ENCODE measurements around the gene E2F1.
"Not testable (repeated sequence)": the region's sequence is repeated elsewhere in the genome, so short reads cannot be mapped to it uniquely, and the experiment has no call there.

DNA sequence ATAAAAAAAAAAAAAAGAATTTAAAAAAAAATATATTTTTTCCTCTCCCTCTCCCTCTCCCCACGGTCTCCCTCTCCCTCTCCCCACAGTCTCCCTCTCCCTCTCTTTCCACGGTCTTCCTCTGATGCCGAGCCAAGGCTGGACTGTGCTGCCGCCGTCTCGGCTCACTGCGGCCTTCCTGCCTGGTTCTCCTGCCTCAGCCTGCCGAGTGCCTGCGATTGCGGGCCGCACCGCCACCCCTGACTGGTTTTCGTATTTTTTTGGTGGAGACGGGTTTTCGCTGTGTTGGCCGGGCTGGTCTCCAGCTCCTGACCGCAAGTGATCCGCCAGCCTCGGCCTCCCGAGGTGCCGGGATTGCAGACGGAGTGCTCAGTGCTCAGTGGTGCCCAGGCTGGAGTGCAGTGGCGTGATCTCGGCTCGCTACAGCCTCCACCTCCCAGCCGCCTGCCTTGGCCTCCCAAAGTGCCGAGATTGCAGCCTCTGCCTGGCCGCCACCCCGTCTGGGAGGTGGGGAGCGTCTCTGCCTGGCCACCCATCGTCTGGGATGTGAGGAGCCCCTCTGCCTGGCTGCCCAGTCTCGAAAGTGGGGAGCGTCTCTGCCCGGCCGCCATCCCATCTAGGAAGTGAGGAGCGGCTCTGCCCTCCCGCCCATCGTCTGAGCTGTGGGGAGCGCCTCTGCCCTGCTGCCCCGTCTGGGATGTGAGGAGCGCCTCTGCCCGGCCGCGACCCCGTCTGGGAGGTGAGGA lies 14.7 kb upstream of the E2F1 start:
- TF ChIP-seq, protein P1, sequence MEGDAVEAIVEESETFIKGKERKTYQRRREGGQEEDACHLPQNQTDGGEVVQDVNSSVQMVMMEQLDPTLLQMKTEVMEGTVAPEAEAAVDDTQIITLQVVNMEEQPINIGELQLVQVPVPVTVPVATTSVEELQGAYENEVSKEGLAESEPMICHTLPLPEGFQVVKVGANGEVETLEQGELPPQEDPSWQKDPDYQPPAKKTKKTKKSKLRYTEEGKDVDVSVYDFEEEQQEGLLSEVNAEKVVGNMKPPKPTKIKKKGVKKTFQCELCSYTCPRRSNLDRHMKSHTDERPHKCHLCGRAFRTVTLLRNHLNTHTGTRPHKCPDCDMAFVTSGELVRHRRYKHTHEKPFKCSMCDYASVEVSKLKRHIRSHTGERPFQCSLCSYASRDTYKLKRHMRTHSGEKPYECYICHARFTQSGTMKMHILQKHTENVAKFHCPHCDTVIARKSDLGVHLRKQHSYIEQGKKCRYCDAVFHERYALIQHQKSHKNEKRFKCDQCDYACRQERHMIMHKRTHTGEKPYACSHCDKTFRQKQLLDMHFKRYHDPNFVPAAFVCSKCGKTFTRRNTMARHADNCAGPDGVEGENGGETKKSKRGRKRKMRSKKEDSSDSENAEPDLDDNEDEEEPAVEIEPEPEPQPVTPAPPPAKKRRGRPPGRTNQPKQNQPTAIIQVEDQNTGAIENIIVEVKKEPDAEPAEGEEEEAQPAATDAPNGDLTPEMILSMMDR (conservative IDR thresholded peaks at IDR 0.05; ENCODE audit: low read length) = not testable (repeated sequence)
- not testable (repeated sequence) for TF ChIP-seq EZH2phosphoT487 (IDR thresholded peaks at IDR 0.05; ENCODE audit: borderline replicate concordance, low read depth, low read length)

Data from OCI-LY7 (cell line).